ENCODE data around the gene FAM118A. TPM values are rescaled to one million over a fixed set of nuclear protein-coding genes. Genes with fewer than 3 reads are reported as not detected.

Gene FAM118A
- total RNA-seq, 1 donor from 2014 or later: 18.3 TPM

GRCh38 chr22:45298934-45299505, 10.7 kb upstream of the FAM118A start:
- Histone ChIP-seq H3K4me2 (ENCODE audit: low read length) (no peak overlapping the region), H3K4me3 (ENCODE audit: insufficient read depth, low read depth, low read length) (no peak overlapping the region), H3K79me2 (ENCODE audit: insufficient read depth, low read length) (no peaks in the 10 kb centered on the region), H3K27me3 (ENCODE audit: insufficient read depth, low read length) (peaks cover 4% of the 10 kb centered on the region), H3K36me3 (ENCODE audit: insufficient read depth, low read length) (no peaks in the 10 kb centered on the region), H3K27ac (ENCODE audit: low read depth, low read length) (no peak overlapping the region), H4K20me1 (ENCODE audit: insufficient read depth, low read length) (no peaks in the 10 kb centered on the region), H3K9ac (ENCODE audit: low read length) (no peak overlapping the region), H3K4me1 (ENCODE audit: insufficient read depth, low read length) (peaks cover 3% of the 10 kb centered on the region), H2AFZ (ENCODE audit: low read depth, low read length) (peak overlapping the region; percentile 20), H3K9me3 (ENCODE audit: insufficient read depth, low read depth, low read length) (no peaks in the 10 kb centered on the region)
- peaks cover 2% of the 10 kb centered on the region for H3K4me1 Mint-ChIP-seq (ENCODE audit: low read depth, unreplicated experiment)
- FAIRE-seq (no peak), DNase-seq (ENCODE audit: low read depth) (no peak)
- peaks cover 14% of the 10 kb centered on the region for H3K27me3 Mint-ChIP-seq (ENCODE audit: low read depth, unreplicated experiment)
- no peak overlapping the region for H3K27ac Mint-ChIP-seq (ENCODE audit: unreplicated experiment)
- TF ChIP-seq EZH2 (IDR thresholded peaks at IDR 0.05; ENCODE audit: insufficient read depth, low read length) (no peak), CTCF (IDR thresholded peaks at IDR 0.05; ENCODE audit: insufficient read depth, low read depth, low read length) (no peak)
- H3K36me3 Mint-ChIP-seq (ENCODE audit: low read depth, unreplicated experiment): no peaks in the 10 kb centered on the region
- H3K4me3 Mint-ChIP-seq (ENCODE audit: unreplicated experiment): no peak overlapping the region
- H3K9me3 Mint-ChIP-seq (ENCODE audit: unreplicated experiment): no peaks in the 10 kb centered on the region

GRCh38 chr22:45302751-45303150, 7.0 kb upstream of the FAM118A start:
- H3K36me3 ChIP-seq (ENCODE audit: insufficient read depth, low read length): no peaks in the 10 kb centered on the region
- DNase-seq (ENCODE audit: low read depth) (no peak), FAIRE-seq (no peak)
- H3K4me3 ChIP-seq (ENCODE audit: insufficient read depth, low read depth, low read length): no peak overlapping the region
- no peak overlapping the region for H2AFZ ChIP-seq (ENCODE audit: low read depth, low read length)
- H3K27me3 ChIP-seq (ENCODE audit: insufficient read depth, low read length): no peaks in the 10 kb centered on the region
- H3K79me2 ChIP-seq (ENCODE audit: insufficient read depth, low read length): no peaks in the 10 kb centered on the region
- H3K4me3 Mint-ChIP-seq (ENCODE audit: unreplicated experiment): no peak overlapping the region
- H3K4me1 ChIP-seq (ENCODE audit: insufficient read depth, low read length): peaks cover 3% of the 10 kb centered on the region
- H4K20me1 ChIP-seq (ENCODE audit: insufficient read depth, low read length): no peaks in the 10 kb centered on the region
- H3K27ac Mint-ChIP-seq (ENCODE audit: unreplicated experiment): no peak overlapping the region
- H3K27ac ChIP-seq (ENCODE audit: low read depth, low read length): no peak overlapping the region
- H3K9me3 Mint-ChIP-seq (ENCODE audit: unreplicated experiment): no peaks in the 10 kb centered on the region
- no peaks in the 10 kb centered on the region for H3K36me3 Mint-ChIP-seq (ENCODE audit: low read depth, unreplicated experiment)
- no peaks in the 10 kb centered on the region for H3K9me3 ChIP-seq (ENCODE audit: insufficient read depth, low read depth, low read length)
- peaks cover 10% of the 10 kb centered on the region for H3K27me3 Mint-ChIP-seq (ENCODE audit: low read depth, unreplicated experiment)
- H3K9ac ChIP-seq (ENCODE audit: low read length): no peak overlapping the region
- peaks cover 2% of the 10 kb centered on the region for H3K4me1 Mint-ChIP-seq (ENCODE audit: low read depth, unreplicated experiment)
- H3K4me2 ChIP-seq (ENCODE audit: low read length): no peak overlapping the region
- no peak for TF ChIP-seq CTCF (IDR thresholded peaks at IDR 0.05; ENCODE audit: insufficient read depth, low read depth, low read length)
- no peak for TF ChIP-seq EZH2 (IDR thresholded peaks at IDR 0.05; ENCODE audit: insufficient read depth, low read length)

- H3K36me3 ChIP-seq (ENCODE audit: insufficient read depth, low read length): no peaks in the 10 kb centered on the region
Observed at GRCh38 chr22:45303181-45303580, 6.6 kb upstream of the FAM118A start.

More at GRCh38 chr22:45303181-45303580, 6.6 kb upstream of the FAM118A start:
- Histone ChIP-seq H4K20me1 (ENCODE audit: insufficient read depth, low read length) (no peaks in the 10 kb centered on the region), H3K4me2 (ENCODE audit: low read length) (no peak overlapping the region), H3K9me3 (ENCODE audit: insufficient read depth, low read depth, low read length) (no peaks in the 10 kb centered on the region), H3K27ac (ENCODE audit: low read depth, low read length) (no peak overlapping the region), H3K79me2 (ENCODE audit: insufficient read depth, low read length) (no peaks in the 10 kb centered on the region), H3K4me1 (ENCODE audit: insufficient read depth, low read length) (peaks cover 3% of the 10 kb centered on the region), H3K27me3 (ENCODE audit: insufficient read depth, low read length) (no peaks in the 10 kb centered on the region), H3K4me3 (ENCODE audit: insufficient read depth, low read depth, low read length) (no peak overlapping the region), H2AFZ (ENCODE audit: low read depth, low read length) (no peak overlapping the region), H3K9ac (ENCODE audit: low read length) (no peak overlapping the region)
- Mint-ChIP-seq H3K4me1 (ENCODE audit: low read depth, unreplicated experiment) (peaks cover 2% of the 10 kb centered on the region), H3K27me3 (ENCODE audit: low read depth, unreplicated experiment) (peaks cover 10% of the 10 kb centered on the region), H3K36me3 (ENCODE audit: low read depth, unreplicated experiment) (no peaks in the 10 kb centered on the region), H3K4me3 (ENCODE audit: unreplicated experiment) (no peak overlapping the region), H3K9me3 (ENCODE audit: unreplicated experiment) (no peaks in the 10 kb centered on the region), H3K27ac (ENCODE audit: unreplicated experiment) (no peak overlapping the region)
- TF ChIP-seq EZH2 (IDR thresholded peaks at IDR 0.05; ENCODE audit: insufficient read depth, low read length): no peak
- TF ChIP-seq CTCF (IDR thresholded peaks at IDR 0.05; ENCODE audit: insufficient read depth, low read depth, low read length): no peak
- DNase-seq (ENCODE audit: low read depth): no peak
- FAIRE-seq: no peak

Data from astrocyte (in vitro differentiated cells and primary cell).